Nephron progenitor cell (in vitro differentiated cells): ENCODE measurements around the gene LCAT.
A peak's percentile ranks its signal among the peaks of the same experiment; 100 is the strongest.

Experiments
- DNase-seq: peaks from one replicate; pipeline ENCODE4 v3.0.0; 2021
- H3K27ac Mint-ChIP-seq: 2 replicates; pipeline ENCODE4 v1.8.0; 2021; ENCODE audit warnings: mild to moderate bottlenecking, moderate library complexity, mixed read lengths
- H3K27me3 Mint-ChIP-seq: 2 replicates; pipeline ENCODE4 v1.8.0; 2021; ENCODE audit warnings: mild to moderate bottlenecking, low read depth, mixed read lengths; ENCODE audit not compliant: poor library complexity
- H3K36me3 Mint-ChIP-seq: 2 replicates; pipeline ENCODE4 v1.8.0; 2021; ENCODE audit warnings: low read depth, mixed read lengths
- H3K4me1 Mint-ChIP-seq: 2 replicates; pipeline ENCODE4 v1.8.0; 2021; ENCODE audit warnings: mixed read lengths
- H3K4me3 Mint-ChIP-seq: 2 replicates; pipeline ENCODE4 v1.8.0; 2021; ENCODE audit warnings: mild to moderate bottlenecking, moderate library complexity, mixed read lengths
- H3K9me3 Mint-ChIP-seq: 2 replicates; pipeline ENCODE4 v1.8.0; 2021; ENCODE audit warnings: mild to moderate bottlenecking, moderate library complexity, mixed read lengths
- TF ChIP-seq, protein P1 (sequence below): fragments of 200-600 bp; sonication (generic); IDR thresholded peaks from 2 replicates; pipeline ENCODE4 v1.5.0; 2021; ENCODE audit warnings: antibody characterized with exemption

LCAT gene

DNA sequence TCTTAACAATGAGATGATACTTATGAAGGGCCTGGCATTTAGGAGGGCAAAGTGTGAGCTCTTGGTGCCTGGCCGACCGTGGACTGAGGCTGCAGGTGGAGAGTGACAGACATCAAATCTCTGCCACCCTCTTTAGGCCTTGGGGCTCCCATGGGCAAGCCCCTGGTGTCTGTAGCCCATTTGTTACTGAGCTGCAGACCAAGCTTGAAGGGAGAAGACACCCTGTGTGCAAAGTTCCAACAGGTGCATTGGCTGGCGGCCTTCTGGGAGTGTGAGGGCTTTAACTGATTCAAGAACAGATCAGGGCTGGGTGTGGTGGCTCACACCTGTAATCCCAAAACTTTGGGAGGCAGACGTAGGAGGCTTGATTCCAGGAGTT is 11.5 kb downstream of the LCAT start:
- H3K27ac Mint-ChIP-seq: no peak overlapping the region
- DNase-seq: no peak
- H3K36me3 Mint-ChIP-seq: peaks cover 11% of the 10 kb centered on the region
- no peaks in the 10 kb centered on the region for H3K9me3 Mint-ChIP-seq
- H3K27me3 Mint-ChIP-seq: peaks cover 13% of the 10 kb centered on the region
- H3K4me3 Mint-ChIP-seq: no peak overlapping the region
- H3K4me1 Mint-ChIP-seq: peaks cover 28% of the 10 kb centered on the region
- TF ChIP-seq, protein P1, sequence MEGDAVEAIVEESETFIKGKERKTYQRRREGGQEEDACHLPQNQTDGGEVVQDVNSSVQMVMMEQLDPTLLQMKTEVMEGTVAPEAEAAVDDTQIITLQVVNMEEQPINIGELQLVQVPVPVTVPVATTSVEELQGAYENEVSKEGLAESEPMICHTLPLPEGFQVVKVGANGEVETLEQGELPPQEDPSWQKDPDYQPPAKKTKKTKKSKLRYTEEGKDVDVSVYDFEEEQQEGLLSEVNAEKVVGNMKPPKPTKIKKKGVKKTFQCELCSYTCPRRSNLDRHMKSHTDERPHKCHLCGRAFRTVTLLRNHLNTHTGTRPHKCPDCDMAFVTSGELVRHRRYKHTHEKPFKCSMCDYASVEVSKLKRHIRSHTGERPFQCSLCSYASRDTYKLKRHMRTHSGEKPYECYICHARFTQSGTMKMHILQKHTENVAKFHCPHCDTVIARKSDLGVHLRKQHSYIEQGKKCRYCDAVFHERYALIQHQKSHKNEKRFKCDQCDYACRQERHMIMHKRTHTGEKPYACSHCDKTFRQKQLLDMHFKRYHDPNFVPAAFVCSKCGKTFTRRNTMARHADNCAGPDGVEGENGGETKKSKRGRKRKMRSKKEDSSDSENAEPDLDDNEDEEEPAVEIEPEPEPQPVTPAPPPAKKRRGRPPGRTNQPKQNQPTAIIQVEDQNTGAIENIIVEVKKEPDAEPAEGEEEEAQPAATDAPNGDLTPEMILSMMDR: no peak

- TF ChIP-seq, protein P1: no peak
- Mint-ChIP-seq H3K9me3 (no peaks in the 10 kb centered on the region), H3K36me3 (peaks cover 11% of the 10 kb centered on the region), H3K4me1 (peaks cover 23% of the 10 kb centered on the region), H3K27me3 (peaks cover 13% of the 10 kb centered on the region), H3K27ac (no peak within 1 kb of the TSS), H3K4me3 (no peak within 1 kb of the TSS)
- DNase-seq: no peak
Observed at GRCh38 chr16:67931712-67932461, 12.0 kb downstream of the LCAT start, which contains the start of gene CTRL. CTRL (minus strand) TSS chr16:67931862; CDS start chr16:67931852, 10 bp downstream.

- no peak overlapping the region for H3K4me3 Mint-ChIP-seq
- peaks cover 13% of the 10 kb centered on the region for H3K27me3 Mint-ChIP-seq
Observed at GRCh38 chr16:67930678-67931211, 13.2 kb downstream of the LCAT start.

GRCh38 chr16:67930191-67930590 is 13.7 kb downstream of the LCAT start:
- peaks cover 11% of the 10 kb centered on the region for H3K36me3 Mint-ChIP-seq
- H3K27me3 Mint-ChIP-seq: peaks cover 11% of the 10 kb centered on the region
- no peak overlapping the region for H3K27ac Mint-ChIP-seq
- H3K9me3 Mint-ChIP-seq: no peaks in the 10 kb centered on the region
- DNase-seq: no peak
- TF ChIP-seq, protein P1: no peak
- peaks cover 31% of the 10 kb centered on the region for H3K4me1 Mint-ChIP-seq
- no peak overlapping the region for H3K4me3 Mint-ChIP-seq

More at GRCh38 chr16:67930678-67931211, 13.2 kb downstream of the LCAT start:
- H3K27ac Mint-ChIP-seq: no peak overlapping the region
- H3K9me3 Mint-ChIP-seq: no peaks in the 10 kb centered on the region
- H3K36me3 Mint-ChIP-seq: peaks cover 11% of the 10 kb centered on the region
- DNase-seq: no peak
- TF ChIP-seq, protein P1: no peak
- peaks cover 30% of the 10 kb centered on the region for H3K4me1 Mint-ChIP-seq

- H3K27ac Mint-ChIP-seq: no peak overlapping the region
- DNase-seq: peak; percentile 78
Observed at GRCh38 chr16:67928561-67929364, 15.2 kb downstream of the LCAT start.

More at GRCh38 chr16:67928561-67929364, 15.2 kb downstream of the LCAT start:
- peaks cover 11% of the 10 kb centered on the region for H3K36me3 Mint-ChIP-seq
- no peaks in the 10 kb centered on the region for H3K9me3 Mint-ChIP-seq
- H3K27me3 Mint-ChIP-seq: peaks cover 6% of the 10 kb centered on the region
- TF ChIP-seq, protein P1: peak; percentile 71
- no peak overlapping the region for H3K4me3 Mint-ChIP-seq
- H3K4me1 Mint-ChIP-seq: peaks cover 17% of the 10 kb centered on the region
